HG03558 (cell line): ENCODE data around the gene ADM2.

Experiments
- ATAC-seq: cut with Tn5 transposase; IDR thresholded peaks from one replicate; pipeline ENCODE4 v1.9.1; 2021; ENCODE audit warnings: moderate number of reproducible peaks; ENCODE audit not compliant: unreplicated experiment; ENCODE audit errors: extremely low read depth

The ADM2 gene

GRCh38 chr22:50445071-50445879 is 36.1 kb upstream of the ADM2 start:
- ATAC-seq, result no peak

DNA sequence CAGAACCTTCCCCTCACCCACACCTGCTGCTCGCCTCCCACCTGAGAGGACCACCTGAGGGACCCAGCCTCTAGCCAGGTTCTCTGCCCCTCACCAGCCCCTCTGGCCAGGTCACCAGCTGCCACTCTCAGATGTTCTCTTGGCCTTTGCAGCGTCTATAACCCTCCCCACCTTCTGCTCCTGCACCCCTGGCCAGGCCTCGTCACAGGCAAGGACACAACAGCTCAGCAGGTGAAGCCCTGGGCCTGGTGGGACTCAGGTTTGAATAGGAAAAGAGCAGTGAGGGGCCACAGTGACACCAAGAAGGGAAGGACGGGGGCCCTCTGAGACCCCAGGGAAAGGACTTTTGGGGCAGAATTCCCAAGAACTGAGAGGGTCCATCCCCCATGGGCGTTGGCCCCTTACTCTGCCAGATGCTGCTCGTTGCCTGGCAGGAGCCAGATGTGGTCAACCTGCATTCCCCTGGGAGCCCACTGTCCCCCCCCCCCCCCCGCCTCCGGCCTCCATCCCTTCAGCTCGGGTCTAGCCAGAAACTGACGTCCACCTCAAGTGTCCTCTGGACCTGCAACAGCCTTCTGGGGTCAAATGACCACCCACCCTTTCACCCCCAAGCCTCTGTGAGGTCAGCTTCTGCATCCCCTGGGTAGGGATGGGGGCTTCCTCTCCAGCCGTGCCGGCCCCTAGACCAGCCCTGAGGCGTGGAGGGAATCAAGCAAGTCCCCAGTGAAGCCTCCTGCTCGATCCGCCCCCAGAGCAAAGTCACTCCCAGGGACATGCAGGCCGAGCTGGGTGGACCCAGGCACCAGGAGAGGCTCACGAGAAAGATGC is 35.2 kb upstream of the ADM2 start:
- ATAC-seq, result no peak

DNA sequence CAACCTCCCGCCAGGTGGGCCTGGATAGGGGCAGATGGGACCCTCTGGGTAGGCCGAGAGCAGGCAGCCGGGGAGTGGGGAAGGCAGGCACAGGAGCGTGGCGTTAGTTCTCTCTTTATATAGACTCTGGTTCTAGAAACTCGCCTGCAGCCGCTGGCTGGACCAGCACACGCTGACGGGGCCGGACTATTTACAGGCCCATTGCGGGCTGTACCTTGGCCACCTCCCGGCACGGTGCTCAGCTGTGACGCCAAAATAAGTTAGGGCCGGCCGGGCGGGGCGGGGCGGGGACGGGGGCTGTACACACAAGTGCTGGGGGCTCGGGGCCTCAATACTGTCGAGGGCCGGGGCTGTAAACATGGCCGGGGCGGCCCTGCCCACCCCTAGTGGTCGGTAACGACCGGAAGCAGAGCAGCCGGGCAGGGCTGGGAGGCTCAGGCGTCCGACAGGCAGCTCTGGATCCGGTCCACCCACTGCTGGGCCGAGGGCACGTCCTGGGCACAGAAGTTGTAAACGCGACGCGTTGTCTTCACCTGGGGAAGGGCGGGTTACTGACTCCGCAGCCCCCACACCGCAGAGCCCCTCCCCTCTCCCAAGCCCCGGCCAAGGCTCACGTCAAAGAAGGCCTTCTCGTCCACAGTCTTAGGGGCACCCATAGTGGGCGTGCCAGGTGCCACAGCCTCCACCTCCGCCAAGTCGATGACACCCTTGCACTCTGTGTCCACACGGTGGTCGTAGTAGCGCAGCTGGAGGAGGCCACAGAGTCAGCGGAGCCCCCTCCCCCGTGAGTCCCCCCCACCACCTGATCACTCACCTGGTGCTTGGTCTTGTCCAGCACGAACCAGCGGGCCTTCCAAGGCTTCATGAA is 34.4 kb upstream of the ADM2 start:
- ATAC-seq, result no peak

GRCh38 chr22:50447576-50448551 is 33.5 kb upstream of the ADM2 start:
- no peak for ATAC-seq

- ATAC-seq, result no peak
Observed at GRCh38 chr22:50452649-50453048, 28.7 kb upstream of the ADM2 start.

- ATAC-seq, result no peak
Observed at GRCh38 chr22:50454556-50455075, 26.7 kb upstream of the ADM2 start.

DNA sequence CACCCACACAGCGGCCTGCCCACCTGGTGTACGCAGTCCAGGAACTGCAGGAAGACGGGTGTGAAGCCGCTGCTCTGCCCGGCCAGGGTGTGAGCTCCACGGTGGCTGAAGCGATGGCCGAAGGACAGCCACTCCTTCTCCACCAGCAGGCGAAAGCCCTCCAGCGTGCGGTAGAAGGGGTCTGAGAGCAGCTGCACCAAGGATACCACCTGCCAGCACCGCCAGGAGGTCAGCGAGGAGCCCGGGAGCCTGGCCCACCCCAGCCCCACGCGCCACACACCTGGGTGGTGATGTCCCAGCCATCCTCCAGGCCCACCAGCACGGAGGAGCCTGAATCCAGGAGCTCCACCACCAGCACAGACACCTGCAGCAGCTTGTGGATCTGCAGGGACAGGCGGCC is 26.1 kb upstream of the ADM2 start:
- no peak for ATAC-seq

- ATAC-seq, result no peak
Observed at GRCh38 chr22:50456026-50456425, 25.3 kb upstream of the ADM2 start.

DNA sequence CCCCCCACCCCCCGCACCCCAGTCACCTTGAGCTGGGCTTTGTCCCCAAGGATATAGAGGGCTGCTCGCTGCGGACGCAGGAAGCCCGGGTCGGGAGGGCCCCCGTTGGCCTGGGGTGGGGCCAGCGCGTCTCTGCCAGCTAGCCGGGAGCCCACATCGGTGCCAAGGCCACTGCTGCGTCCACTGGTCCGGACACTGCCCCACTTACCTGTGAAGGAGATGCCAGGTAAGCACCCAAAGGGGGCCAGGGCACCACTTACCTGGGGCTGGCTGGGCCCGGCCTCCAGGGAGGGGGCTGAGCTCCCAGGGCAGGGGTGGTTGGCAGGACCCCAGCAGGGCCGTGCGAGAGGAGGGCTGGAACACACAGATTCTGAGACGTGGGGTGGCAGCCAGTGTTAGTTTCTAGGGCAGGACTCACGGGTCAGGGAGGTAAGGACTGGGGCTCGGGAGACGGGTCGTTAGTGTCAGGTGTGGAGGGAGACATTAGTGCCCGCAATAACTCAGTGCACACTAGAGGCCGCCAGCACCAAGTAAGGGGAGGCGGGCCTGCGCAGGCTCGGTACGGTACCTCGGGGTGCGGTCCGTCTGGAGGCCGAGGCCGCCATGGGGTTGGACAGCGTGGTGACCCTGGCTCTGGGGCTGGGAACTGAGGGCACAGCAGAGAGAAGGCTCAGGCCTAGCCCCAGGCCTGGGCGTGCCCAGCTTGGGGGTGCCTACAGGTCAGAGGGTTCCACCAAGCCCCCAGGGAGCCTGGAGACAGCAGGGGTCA is 24.7 kb upstream of the ADM2 start:
- no peak for ATAC-seq

DNA sequence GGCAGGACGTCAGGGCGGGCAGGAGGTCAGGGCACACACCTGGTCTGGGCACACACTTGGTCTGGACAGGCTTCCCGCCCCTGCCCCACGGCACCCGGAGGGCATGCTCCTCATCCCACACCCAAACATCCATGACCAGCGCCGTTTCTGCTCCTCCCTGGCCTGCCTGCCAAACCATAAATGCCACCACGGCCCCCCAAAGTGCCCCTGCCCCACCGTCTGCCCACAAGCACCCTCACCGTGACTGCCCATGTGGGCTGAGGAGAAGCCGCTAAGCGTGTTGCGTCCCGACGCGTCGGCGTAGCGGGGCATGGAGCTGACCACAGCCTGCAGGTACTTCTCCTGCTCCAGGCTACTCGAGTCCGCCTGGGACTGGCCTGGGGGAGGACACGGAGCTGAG is 22.3 kb upstream of the ADM2 start:
- no peak for ATAC-seq

- ATAC-seq, result no peak
Observed at GRCh38 chr22:50459496-50460140, 21.7 kb upstream of the ADM2 start.

DNA sequence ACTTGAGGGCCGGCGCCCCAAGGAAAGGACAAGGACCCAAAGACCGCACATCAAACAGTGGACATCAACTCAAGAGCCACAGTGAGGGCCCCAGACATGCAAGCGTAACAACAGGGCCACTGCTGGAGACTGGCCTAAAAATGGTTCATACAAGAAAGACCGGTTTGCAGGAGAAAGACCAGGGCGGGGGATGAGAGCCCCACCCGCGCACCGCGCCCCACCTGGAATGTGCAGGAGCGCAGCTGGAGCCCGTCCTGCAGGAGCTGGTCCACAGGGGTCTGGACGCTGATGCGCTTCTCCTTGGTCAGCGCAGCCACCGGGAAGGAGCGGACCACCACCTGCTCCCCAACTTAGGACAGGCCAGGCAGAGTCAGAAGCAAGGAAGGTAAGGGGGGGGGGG is 20.4 kb upstream of the ADM2 start:
- ATAC-seq, result no peak

GRCh38 chr22:50461536-50461935 is 19.8 kb upstream of the ADM2 start:
- ATAC-seq, result no peak

DNA sequence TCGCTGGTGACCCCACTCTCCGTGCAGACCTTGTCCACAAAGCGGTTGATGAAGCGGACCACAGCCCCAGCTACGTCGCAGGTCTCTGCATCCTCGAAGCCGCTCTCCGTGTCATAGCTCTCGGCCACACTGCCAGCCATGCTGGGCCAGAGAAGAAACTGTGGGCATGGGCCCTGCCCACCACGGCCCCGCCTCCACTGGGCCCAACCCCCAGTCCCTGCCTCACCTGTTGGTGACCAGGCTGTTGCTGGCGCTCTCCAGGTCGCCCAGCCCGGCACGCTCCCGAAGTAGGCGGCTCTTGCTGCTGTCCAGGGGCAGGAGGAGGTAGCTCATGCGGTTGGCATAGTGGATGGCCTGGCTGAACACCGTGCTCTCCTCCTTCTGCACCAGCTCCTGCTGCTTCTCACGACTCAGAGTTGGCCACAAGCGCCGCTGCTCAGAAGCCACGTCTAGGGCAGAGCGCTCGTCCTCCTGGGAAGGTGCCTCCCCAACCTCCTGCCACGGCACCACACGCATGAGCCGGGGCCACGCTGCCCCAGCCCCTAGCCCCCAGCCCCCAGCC is 19.3 kb upstream of the ADM2 start:
- ATAC-seq, result no peak

- no peak for ATAC-seq
Observed at GRCh38 chr22:50463188-50463900, 18.0 kb upstream of the ADM2 start.

GRCh38 chr22:50464451-50464850 is 16.9 kb upstream of the ADM2 start:
- no peak for ATAC-seq
